ENCODE results near the gene IRF6. TPM values are rescaled to one million over a fixed set of nuclear protein-coding genes. Genes with fewer than 3 reads are reported as not detected.
A peak's percentile ranks its signal among the peaks of the same experiment; 100 is the strongest.

The IRF6 gene
- total RNA-seq, 1 experiment from 2014 or later = 17.2 TPM

GRCh38 chr1:209747580-209748262 lies 58.2 kb downstream of the IRF6 start (continued):
- TF ChIP-seq ZNF219 (CRISPR knock-in tag; IDR thresholded peaks at IDR 0.05; ENCODE audit: borderline replicate concordance) (no peak), GABPB1 (CRISPR knock-in tag; IDR thresholded peaks at IDR 0.05) (peak; percentile 78), ETV6 (CRISPR knock-in tag; IDR thresholded peaks at IDR 0.05) (peak; percentile 72; the same call in 1 of the 2 replicates), ZNF416 (CRISPR knock-in tag; IDR thresholded peaks at IDR 0.05) (no peak), ZMAT4 (CRISPR knock-in tag; IDR thresholded peaks at IDR 0.05) (no peak)

- Mint-ChIP-seq H3K27me3 (ENCODE audit: low read depth) (peaks cover 25% of the 10 kb centered on the region), H3K27ac (no peak overlapping the region), H3K4me3 (no peak overlapping the region), H3K9me3 (no peaks in the 10 kb centered on the region), H3K4me1 (peaks cover 10% of the 10 kb centered on the region), H3K36me3 (no peaks in the 10 kb centered on the region)
- no peak for TF ChIP-seq ZNF138 (CRISPR knock-in tag; conservative IDR thresholded peaks at IDR 0.05)
- TF ChIP-seq ATF3 (CRISPR knock-in tag; conservative IDR thresholded peaks at IDR 0.05) = no peak
- ChIA-PET CTCF (interaction anchor here (0.9 kb wide), 1 partner anchor 9 kb away, joined by 3 read pairs; no protein-coding TSS in a partner anchor), POLR2A (interaction anchor here (0.7 kb wide), 1 partner anchor 1540 kb away, joined by 3 read pairs; no protein-coding TSS in a partner anchor)
- no peak for DNase-seq (ENCODE audit: low spot score)
- no peak for ATAC-seq
Observed at GRCh38 chr1:209746451-209747165, 59.3 kb downstream of the IRF6 start.

GRCh38 chr1:209743145-209743482 lies 62.8 kb downstream of the IRF6 start:
- Mint-ChIP-seq H3K27me3 (ENCODE audit: low read depth) (peaks cover 19% of the 10 kb centered on the region), H3K9me3 (no peaks in the 10 kb centered on the region), H3K27ac (no peak overlapping the region), H3K4me1 (peaks cover 3% of the 10 kb centered on the region), H3K4me3 (no peak overlapping the region), H3K36me3 (no peaks in the 10 kb centered on the region)
- no peak for DNase-seq (ENCODE audit: low spot score)
- ChIA-PET CTCF (interaction anchor here (1.4 kb wide), 1 partner anchor 177 kb away, joined by 3 read pairs; no protein-coding TSS in a partner anchor), POLR2A (no interaction called here)
- no peak for ATAC-seq
- TF ChIP-seq ZNF671 (CRISPR knock-in tag; IDR thresholded peaks at IDR 0.05) (no peak), ARID4B (CRISPR knock-in tag; IDR thresholded peaks at IDR 0.05; ENCODE audit: borderline replicate concordance) (no peak), ZNF263 (CRISPR knock-in tag; IDR thresholded peaks at IDR 0.05; ENCODE audit: low read depth) (no peak), TEAD1 (CRISPR knock-in tag; IDR thresholded peaks at IDR 0.05) (no peak), PREB (CRISPR knock-in tag; IDR thresholded peaks at IDR 0.05; ENCODE audit: borderline replicate concordance) (no peak), ZNF219 (CRISPR knock-in tag; IDR thresholded peaks at IDR 0.05; ENCODE audit: borderline replicate concordance) (no peak), OVOL2 (CRISPR knock-in tag; IDR thresholded peaks at IDR 0.05; ENCODE audit: borderline replicate concordance) (no peak), NFE2L1 (CRISPR knock-in tag; IDR thresholded peaks at IDR 0.05) (no peak), USF1 (CRISPR knock-in tag; IDR thresholded peaks at IDR 0.05) (no peak), USF2 (CRISPR knock-in tag; IDR thresholded peaks at IDR 0.05) (no peak), FOXK1 (CRISPR knock-in tag; IDR thresholded peaks at IDR 0.05) (no peak), NR2C2 (CRISPR knock-in tag; IDR thresholded peaks at IDR 0.05) (no peak)
- TF ChIP-seq, protein P1, sequence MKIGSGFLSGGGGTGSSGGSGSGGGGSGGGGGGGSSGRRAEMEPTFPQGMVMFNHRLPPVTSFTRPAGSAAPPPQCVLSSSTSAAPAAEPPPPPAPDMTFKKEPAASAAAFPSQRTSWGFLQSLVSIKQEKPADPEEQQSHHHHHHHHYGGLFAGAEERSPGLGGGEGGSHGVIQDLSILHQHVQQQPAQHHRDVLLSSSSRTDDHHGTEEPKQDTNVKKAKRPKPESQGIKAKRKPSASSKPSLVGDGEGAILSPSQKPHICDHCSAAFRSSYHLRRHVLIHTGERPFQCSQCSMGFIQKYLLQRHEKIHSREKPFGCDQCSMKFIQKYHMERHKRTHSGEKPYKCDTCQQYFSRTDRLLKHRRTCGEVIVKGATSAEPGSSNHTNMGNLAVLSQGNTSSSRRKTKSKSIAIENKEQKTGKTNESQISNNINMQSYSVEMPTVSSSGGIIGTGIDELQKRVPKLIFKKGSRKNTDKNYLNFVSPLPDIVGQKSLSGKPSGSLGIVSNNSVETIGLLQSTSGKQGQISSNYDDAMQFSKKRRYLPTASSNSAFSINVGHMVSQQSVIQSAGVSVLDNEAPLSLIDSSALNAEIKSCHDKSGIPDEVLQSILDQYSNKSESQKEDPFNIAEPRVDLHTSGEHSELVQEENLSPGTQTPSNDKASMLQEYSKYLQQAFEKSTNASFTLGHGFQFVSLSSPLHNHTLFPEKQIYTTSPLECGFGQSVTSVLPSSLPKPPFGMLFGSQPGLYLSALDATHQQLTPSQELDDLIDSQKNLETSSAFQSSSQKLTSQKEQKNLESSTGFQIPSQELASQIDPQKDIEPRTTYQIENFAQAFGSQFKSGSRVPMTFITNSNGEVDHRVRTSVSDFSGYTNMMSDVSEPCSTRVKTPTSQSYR (CRISPR knock-in tag; IDR thresholded peaks at IDR 0.05) = no peak
